Activated T-cell treated with anti-CD3 and anti-CD28 coated beads, Interleukin-2, amount 50 U/mL, for 24 hours (primary cell): Measurements from ENCODE around the gene PTGFRN.

Experiments
- DNase-seq: peaks from one replicate; pipeline ENCODE4 v3.0.0-alpha.2; 2020
- H3K27ac Mint-ChIP-seq: 2 replicates; pipeline ENCODE4 v1.8.0; 2020; ENCODE audit warnings: mild to moderate bottlenecking, mixed read lengths
- H3K27me3 Mint-ChIP-seq: 2 replicates; pipeline ENCODE4 v1.8.0; 2020; ENCODE audit warnings: mixed read lengths
- H3K36me3 Mint-ChIP-seq: 2 replicates; pipeline ENCODE4 v1.8.0; 2020; ENCODE audit warnings: low read depth, mixed read lengths
- H3K4me1 Mint-ChIP-seq: 2 replicates; pipeline ENCODE4 v1.8.0; 2020; ENCODE audit warnings: low read depth, mixed read lengths
- H3K4me3 Mint-ChIP-seq: 2 replicates; pipeline ENCODE4 v1.8.0; 2020; ENCODE audit warnings: mild to moderate bottlenecking, moderate library complexity, mixed read lengths
- H3K9me3 Mint-ChIP-seq: 2 replicates; pipeline ENCODE4 v1.8.0; 2020; ENCODE audit warnings: mixed read lengths

The PTGFRN gene

GRCh38 chr1:116902723-116903383 is 6.9 kb upstream of the PTGFRN start:
- H3K4me3 Mint-ChIP-seq = no peak overlapping the region
- H3K4me1 Mint-ChIP-seq = no peaks in the 10 kb centered on the region
- H3K27me3 Mint-ChIP-seq = no peaks in the 10 kb centered on the region
- DNase-seq = no peak
- no peaks in the 10 kb centered on the region for H3K36me3 Mint-ChIP-seq
- H3K9me3 Mint-ChIP-seq = no peaks in the 10 kb centered on the region
- no peak overlapping the region for H3K27ac Mint-ChIP-seq

- Mint-ChIP-seq H3K9me3 (no peaks in the 10 kb centered on the region), H3K27me3 (peaks cover 2% of the 10 kb centered on the region), H3K36me3 (no peaks in the 10 kb centered on the region), H3K27ac (no peak overlapping the region), H3K4me1 (peaks cover 3% of the 10 kb centered on the region), H3K4me3 (no peak overlapping the region)
- no peak for DNase-seq
These were observed 4.9 kb upstream of the PTGFRN start for GRCh38 chr1:116904791-116905320.

GRCh38 chr1:116906812-116907211 is 2.9 kb upstream of the PTGFRN start:
- peaks cover 3% of the 10 kb centered on the region for H3K4me1 Mint-ChIP-seq
- no peak overlapping the region for H3K4me3 Mint-ChIP-seq
- H3K9me3 Mint-ChIP-seq = no peaks in the 10 kb centered on the region
- H3K27me3 Mint-ChIP-seq = peaks cover 2% of the 10 kb centered on the region
- no peaks in the 10 kb centered on the region for H3K36me3 Mint-ChIP-seq
- no peak overlapping the region for H3K27ac Mint-ChIP-seq
- no peak for DNase-seq

GRCh38 chr1:116907351-116907750 is 2.4 kb upstream of the PTGFRN start:
- H3K27ac Mint-ChIP-seq = no peak overlapping the region
- peaks cover 2% of the 10 kb centered on the region for H3K27me3 Mint-ChIP-seq
- H3K36me3 Mint-ChIP-seq = no peaks in the 10 kb centered on the region
- H3K4me1 Mint-ChIP-seq = peaks cover 3% of the 10 kb centered on the region
- no peak overlapping the region for H3K4me3 Mint-ChIP-seq
- H3K9me3 Mint-ChIP-seq = no peaks in the 10 kb centered on the region
- DNase-seq = no peak

GRCh38 chr1:116908266-116908665 is 1.4 kb upstream of the PTGFRN start:
- Mint-ChIP-seq H3K4me3 (no peak overlapping the region), H3K9me3 (no peaks in the 10 kb centered on the region), H3K36me3 (no peaks in the 10 kb centered on the region), H3K27ac (no peak overlapping the region), H3K27me3 (peaks cover 2% of the 10 kb centered on the region), H3K4me1 (peaks cover 3% of the 10 kb centered on the region)
- DNase-seq = no peak

GRCh38 chr1:116908820-116909511 is 750 bp upstream of the PTGFRN start:
- no peaks in the 10 kb centered on the region for H3K36me3 Mint-ChIP-seq
- peak overlapping the region; percentile 73 for H3K27ac Mint-ChIP-seq
- H3K4me3 Mint-ChIP-seq = peak overlapping the region; percentile 68
- no peaks in the 10 kb centered on the region for H3K9me3 Mint-ChIP-seq
- peaks cover 2% of the 10 kb centered on the region for H3K27me3 Mint-ChIP-seq
- DNase-seq = no peak
- H3K4me1 Mint-ChIP-seq = peaks cover 3% of the 10 kb centered on the region

- peaks cover 3% of the 10 kb centered on the region for H3K4me1 Mint-ChIP-seq
These were observed 867 bp downstream of the PTGFRN start for GRCh38 chr1:116910379-116911187.

GRCh38 chr1:116911188-116911553 is 1.5 kb downstream of the PTGFRN start:
- no peak overlapping the region for H3K27ac Mint-ChIP-seq

More at GRCh38 chr1:116910379-116911187, 867 bp downstream of the PTGFRN start:
- Mint-ChIP-seq H3K27ac (no peak overlapping the region), H3K36me3 (no peaks in the 10 kb centered on the region), H3K27me3 (peaks cover 2% of the 10 kb centered on the region), H3K9me3 (no peaks in the 10 kb centered on the region), H3K4me3 (no peak overlapping the region)
- DNase-seq = peak; percentile 70

GRCh38 chr1:116911779-116912469 is 2.2 kb downstream of the PTGFRN start:
- no peak overlapping the region for H3K4me3 Mint-ChIP-seq
- DNase-seq = no peak
- H3K9me3 Mint-ChIP-seq = no peaks in the 10 kb centered on the region

More at GRCh38 chr1:116911188-116911553, 1.5 kb downstream of the PTGFRN start:
- DNase-seq = no peak
- no peaks in the 10 kb centered on the region for H3K36me3 Mint-ChIP-seq
- H3K9me3 Mint-ChIP-seq = no peaks in the 10 kb centered on the region
- no peak overlapping the region for H3K4me3 Mint-ChIP-seq
- H3K4me1 Mint-ChIP-seq = peaks cover 3% of the 10 kb centered on the region
- H3K27me3 Mint-ChIP-seq = peaks cover 2% of the 10 kb centered on the region

GRCh38 chr1:116912846-116913245 is 3.1 kb downstream of the PTGFRN start:
- Mint-ChIP-seq H3K36me3 (no peaks in the 10 kb centered on the region), H3K4me1 (peaks cover 3% of the 10 kb centered on the region)

More at GRCh38 chr1:116911779-116912469, 2.2 kb downstream of the PTGFRN start:
- H3K4me1 Mint-ChIP-seq = peaks cover 3% of the 10 kb centered on the region
- no peak overlapping the region for H3K27ac Mint-ChIP-seq
- H3K36me3 Mint-ChIP-seq = no peaks in the 10 kb centered on the region
- peaks cover 2% of the 10 kb centered on the region for H3K27me3 Mint-ChIP-seq

GRCh38 chr1:116913941-116914340 is 4.2 kb downstream of the PTGFRN start:
- DNase-seq = no peak
- peaks cover 3% of the 10 kb centered on the region for H3K4me1 Mint-ChIP-seq
- no peak overlapping the region for H3K4me3 Mint-ChIP-seq
- H3K27ac Mint-ChIP-seq = no peak overlapping the region
- no peaks in the 10 kb centered on the region for H3K36me3 Mint-ChIP-seq
- no peaks in the 10 kb centered on the region for H3K9me3 Mint-ChIP-seq
- H3K27me3 Mint-ChIP-seq = no peaks in the 10 kb centered on the region

More at GRCh38 chr1:116912846-116913245, 3.1 kb downstream of the PTGFRN start:
- Mint-ChIP-seq H3K27ac (no peak overlapping the region), H3K4me3 (no peak overlapping the region), H3K9me3 (no peaks in the 10 kb centered on the region), H3K27me3 (peaks cover 2% of the 10 kb centered on the region)
- no peak for DNase-seq

GRCh38 chr1:116914667-116915066 is 5.0 kb downstream of the PTGFRN start:
- H3K27me3 Mint-ChIP-seq = no peaks in the 10 kb centered on the region
- H3K4me1 Mint-ChIP-seq = no peaks in the 10 kb centered on the region
- H3K4me3 Mint-ChIP-seq = no peak overlapping the region
- no peak for DNase-seq
- no peaks in the 10 kb centered on the region for H3K9me3 Mint-ChIP-seq
- no peaks in the 10 kb centered on the region for H3K36me3 Mint-ChIP-seq
- no peak overlapping the region for H3K27ac Mint-ChIP-seq

- H3K4me1 Mint-ChIP-seq = peaks cover 4% of the 10 kb centered on the region
- H3K4me3 Mint-ChIP-seq = no peak overlapping the region
- no peaks in the 10 kb centered on the region for H3K36me3 Mint-ChIP-seq
These were observed 5.5 kb downstream of the PTGFRN start for GRCh38 chr1:116915086-116915661.

GRCh38 chr1:116916002-116916401 is 6.3 kb downstream of the PTGFRN start:
- no peaks in the 10 kb centered on the region for H3K9me3 Mint-ChIP-seq
- no peak for DNase-seq

More at GRCh38 chr1:116915086-116915661, 5.5 kb downstream of the PTGFRN start:
- no peaks in the 10 kb centered on the region for H3K27me3 Mint-ChIP-seq
- no peak overlapping the region for H3K27ac Mint-ChIP-seq
- no peaks in the 10 kb centered on the region for H3K9me3 Mint-ChIP-seq
- no peak for DNase-seq

More at GRCh38 chr1:116916002-116916401, 6.3 kb downstream of the PTGFRN start:
- Mint-ChIP-seq H3K4me1 (peaks cover 8% of the 10 kb centered on the region), H3K36me3 (no peaks in the 10 kb centered on the region), H3K27ac (no peak overlapping the region), H3K4me3 (no peak overlapping the region), H3K27me3 (no peaks in the 10 kb centered on the region)
